H9 (cell line): ENCODE results near the gene ARHGAP27. TPM values are rescaled to one million over a fixed set of nuclear protein-coding genes. Genes with fewer than 3 reads are reported as not detected.

ENCODE experiments used
- DNase-seq: peaks from one replicate; pipeline ENCODE4 v3.0.0-alpha.2; 2017
- H2AFZ ChIP-seq: one replicate; pipeline ENCODE4 v1.6.1; 2013; ENCODE audit warnings: mild to moderate bottlenecking, low read length, control low read depth, moderate library complexity
- H2AK5ac ChIP-seq: 2 replicates; pipeline ENCODE4 v1.6.1; 2013; ENCODE audit warnings: low read length, control low read depth, mixed read lengths; ENCODE audit not compliant: insufficient read length
- H2BK120ac ChIP-seq: one replicate; pipeline ENCODE4 v1.6.1; 2013; ENCODE audit warnings: low read depth, mild to moderate bottlenecking, low read length, control low read depth, inconsistent platforms; ENCODE audit not compliant: poor library complexity, severe bottlenecking
- H2BK12ac ChIP-seq: 2 replicates; pipeline ENCODE4 v1.6.1; 2013; ENCODE audit warnings: low read length, control low read depth, mixed read lengths, low read depth; ENCODE audit not compliant: insufficient read length
- H2BK15ac ChIP-seq: 2 replicates; pipeline ENCODE4 v1.6.1; 2013; ENCODE audit warnings: low read depth, low read length, control low read depth
- H2BK20ac ChIP-seq: one replicate; pipeline ENCODE4 v1.6.1; 2013; ENCODE audit warnings: low read depth, mild to moderate bottlenecking, low read length, control low read depth, inconsistent platforms; ENCODE audit not compliant: poor library complexity, severe bottlenecking
- H2BK5ac ChIP-seq: 2 replicates; pipeline ENCODE4 v1.6.1; 2013; ENCODE audit warnings: low read length, control low read depth, mixed read lengths; ENCODE audit not compliant: insufficient read length
- H3K14ac ChIP-seq: 2 replicates; pipeline ENCODE4 v1.6.1; 2013; ENCODE audit warnings: low read length, control low read depth; ENCODE audit not compliant: insufficient read depth
- H3K18ac ChIP-seq: 2 replicates; pipeline ENCODE4 v1.6.1; 2013; ENCODE audit warnings: low read depth, mild to moderate bottlenecking, mixed read lengths, low read length, control low read depth; ENCODE audit not compliant: insufficient read length
- H3K23ac ChIP-seq: 2 replicates; pipeline ENCODE4 v1.6.1; 2013; ENCODE audit warnings: low read length, control low read depth, mixed read lengths, low read depth; ENCODE audit not compliant: insufficient read length
- H3K23me2 ChIP-seq: 2 replicates; pipeline ENCODE4 v1.6.1; 2013; ENCODE audit warnings: low read depth, mild to moderate bottlenecking, mixed read lengths, low read length, control low read depth; ENCODE audit not compliant: insufficient read length, poor library complexity, severe bottlenecking
- H3K27ac ChIP-seq: 2 replicates; pipeline ENCODE4 v1.5.1; 2013; ENCODE audit warnings: low read length, control low read depth, mixed read lengths, low read depth; ENCODE audit not compliant: insufficient read length
- H3K27me3 ChIP-seq: 2 replicates; pipeline ENCODE4 v1.6.1; 2013; ENCODE audit warnings: low read length, control low read depth, inconsistent platforms; ENCODE audit not compliant: insufficient read depth
- H3K4ac ChIP-seq: 2 replicates; pipeline ENCODE4 v1.6.1; 2013; ENCODE audit warnings: low read depth, mild to moderate bottlenecking, control low read depth, inconsistent platforms, low read length, moderate library complexity
- H3K4me1 ChIP-seq: 2 replicates; pipeline ENCODE4 v1.6.1; 2013; ENCODE audit warnings: low read length, control low read depth, inconsistent platforms; ENCODE audit not compliant: insufficient read depth
- H3K4me2 ChIP-seq: 2 replicates; pipeline ENCODE4 v1.6.1; 2013; ENCODE audit warnings: low read length, control low read depth, mixed read lengths; ENCODE audit not compliant: insufficient read length, insufficient read depth
- H3K56ac ChIP-seq: 2 replicates; pipeline ENCODE4 v1.6.1; 2013; ENCODE audit warnings: low read depth, mild to moderate bottlenecking, mixed read lengths, low read length, control low read depth; ENCODE audit not compliant: insufficient read length
- H3K79me1 ChIP-seq: 2 replicates; pipeline ENCODE4 v1.6.1; 2013; ENCODE audit warnings: low read depth, mild to moderate bottlenecking, moderate library complexity, low read length, control low read depth, inconsistent platforms; ENCODE audit not compliant: insufficient read depth, poor library complexity, severe bottlenecking
- H3K79me2 ChIP-seq: 2 replicates; pipeline ENCODE4 v1.6.1; 2013; ENCODE audit warnings: low read length, control low read depth, inconsistent platforms; ENCODE audit not compliant: insufficient read depth
- H3K9ac ChIP-seq: 2 replicates; pipeline ENCODE4 v1.6.1; 2013; ENCODE audit warnings: low read length, control low read depth, mixed read lengths; ENCODE audit not compliant: insufficient read length; ENCODE audit errors: extremely low read depth
- H3K9me3 ChIP-seq: one replicate; pipeline ENCODE4 v1.6.1; 2013; ENCODE audit warnings: low read depth, low read length, inconsistent platforms; ENCODE audit not compliant: control insufficient read depth
- H3T11ph ChIP-seq: one replicate; pipeline ENCODE4 v1.6.1; 2013; ENCODE audit warnings: mild to moderate bottlenecking, low read length, control low read depth, inconsistent platforms
- H4K20me1 ChIP-seq: one replicate; pipeline ENCODE4 v1.6.1; 2013; ENCODE audit not compliant: control insufficient read depth, insufficient read length, insufficient read depth
- H4K5ac ChIP-seq: 2 replicates; pipeline ENCODE4 v1.6.1; 2013; ENCODE audit warnings: low read depth, mild to moderate bottlenecking, mixed read lengths, low read length, control low read depth; ENCODE audit not compliant: insufficient read length
- H4K8ac ChIP-seq: replicated peaks from 2 replicates; pipeline ENCODE4 v1.6.1; 2013; ENCODE audit warnings: low read length, control low read depth, mixed read lengths, low read depth; ENCODE audit not compliant: insufficient read length
- H4K91ac ChIP-seq: 2 replicates; pipeline ENCODE4 v1.6.1; 2013; ENCODE audit warnings: low read depth, mild to moderate bottlenecking, moderate library complexity, mixed read lengths, low read length, control low read depth; ENCODE audit not compliant: insufficient read length
- H3K27ac Mint-ChIP-seq, 3 experiments: 2 replicates in 2 of 3; 3 replicates in 1 of 3; pipeline ENCODE4 v1.8.0; 2020 to 2021; ENCODE audit warnings: mixed read lengths in 3 of 3, mild to moderate bottlenecking in 1 of 3, moderate library complexity in 1 of 3
- H3K27me3 Mint-ChIP-seq: 2 replicates; pipeline ENCODE4 v1.8.0; 2021; ENCODE audit warnings: low read depth, mild to moderate bottlenecking, moderate library complexity, mixed read lengths
- H3K36me3 Mint-ChIP-seq, 3 experiments: 2 replicates in 2 of 3; 3 replicates in 1 of 3; pipeline ENCODE4 v1.8.0; 2020 to 2021; ENCODE audit warnings: low read depth in 3 of 3, mixed read lengths in 3 of 3; ENCODE audit not compliant: insufficient read depth in 1 of 3
- H3K4me1 Mint-ChIP-seq, 2 experiments: 2 replicates each; pipeline ENCODE4 v1.8.0; 2020; ENCODE audit warnings: mixed read lengths in 2 of 2
- H3K4me3 Mint-ChIP-seq, 2 experiments: 2 replicates in 1 of 2; 3 replicates in 1 of 2; pipeline ENCODE4 v1.8.0; 2020 to 2021; ENCODE audit warnings: mild to moderate bottlenecking in 2 of 2, mixed read lengths in 2 of 2, moderate library complexity in 1 of 2
- H3K9me3 Mint-ChIP-seq, 2 experiments: 2 replicates in 1 of 2; 3 replicates in 1 of 2; pipeline ENCODE4 v1.8.0; 2020; ENCODE audit warnings: mild to moderate bottlenecking in 2 of 2, mixed read lengths in 2 of 2, moderate library complexity in 1 of 2
- WGBS: extraction: QIAGEN DNeasy Blood & Tissue Kit; methylation state at CpG from one replicate; pipeline ENCODE4 v1.1.7; 2013; ENCODE audit warnings: missing lambda C conversion rate, low lambda C conversion rate, mixed read lengths; ENCODE audit not compliant: insufficient read length; ENCODE audit errors: extremely low coverage; 5-methylcytosine and 5-hydroxymethylcytosine counted together
- total RNA-seq: library from RNA; stranded (reverse); gene quantifications from 2 replicates; pipeline ENCODE4 v1.2.1, GENCODE V29; 2021
- TF ChIP-seq, protein P1 (sequence below): fragments of 200-600 bp; sonication (generic); conservative IDR thresholded peaks from 3 replicates; pipeline ENCODE4 v1.8.0; 2021; ENCODE audit warnings: antibody characterized with exemption, mild to moderate bottlenecking

The ARHGAP27 gene
- total RNA-seq, 1 experiment from 2014 or later, result 9.9 TPM

DNA sequence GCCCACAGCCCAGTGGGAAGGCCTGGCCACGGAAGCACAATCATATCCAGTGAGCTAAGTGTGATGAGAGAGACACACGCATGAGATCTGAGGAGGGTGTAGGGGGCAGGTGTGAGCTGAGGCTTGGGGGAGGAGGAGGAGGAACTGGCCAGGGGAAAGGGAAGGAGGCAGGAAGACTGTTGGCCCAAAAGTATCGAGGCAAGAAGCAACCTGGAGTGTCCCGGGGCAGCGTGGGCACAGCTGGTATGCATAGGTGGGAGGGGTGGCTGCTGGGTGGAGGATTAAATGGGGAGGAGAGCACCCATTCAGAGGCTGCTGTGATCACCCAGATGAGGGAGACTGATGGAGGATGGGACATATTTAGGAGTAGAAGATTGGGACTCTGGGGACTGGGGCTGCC is 41.4 kb downstream of the ARHGAP27 start:
- H2AFZ ChIP-seq, result no peak overlapping the region
- H2BK5ac ChIP-seq, result no peak overlapping the region
- H3K14ac ChIP-seq, result no peak overlapping the region; the same call in 1 of the 2 replicates
- no peak overlapping the region for H2BK12ac ChIP-seq
- H3K4me1 ChIP-seq, result peaks cover 2% of the 10 kb centered on the region; the same call in 1 of the 2 replicates
- TF ChIP-seq, protein P1, sequence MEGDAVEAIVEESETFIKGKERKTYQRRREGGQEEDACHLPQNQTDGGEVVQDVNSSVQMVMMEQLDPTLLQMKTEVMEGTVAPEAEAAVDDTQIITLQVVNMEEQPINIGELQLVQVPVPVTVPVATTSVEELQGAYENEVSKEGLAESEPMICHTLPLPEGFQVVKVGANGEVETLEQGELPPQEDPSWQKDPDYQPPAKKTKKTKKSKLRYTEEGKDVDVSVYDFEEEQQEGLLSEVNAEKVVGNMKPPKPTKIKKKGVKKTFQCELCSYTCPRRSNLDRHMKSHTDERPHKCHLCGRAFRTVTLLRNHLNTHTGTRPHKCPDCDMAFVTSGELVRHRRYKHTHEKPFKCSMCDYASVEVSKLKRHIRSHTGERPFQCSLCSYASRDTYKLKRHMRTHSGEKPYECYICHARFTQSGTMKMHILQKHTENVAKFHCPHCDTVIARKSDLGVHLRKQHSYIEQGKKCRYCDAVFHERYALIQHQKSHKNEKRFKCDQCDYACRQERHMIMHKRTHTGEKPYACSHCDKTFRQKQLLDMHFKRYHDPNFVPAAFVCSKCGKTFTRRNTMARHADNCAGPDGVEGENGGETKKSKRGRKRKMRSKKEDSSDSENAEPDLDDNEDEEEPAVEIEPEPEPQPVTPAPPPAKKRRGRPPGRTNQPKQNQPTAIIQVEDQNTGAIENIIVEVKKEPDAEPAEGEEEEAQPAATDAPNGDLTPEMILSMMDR, result no peak
- H4K20me1 ChIP-seq, result no peaks in the 10 kb centered on the region
- DNase-seq, result no peak
- H2BK120ac ChIP-seq, result no peak overlapping the region
- no peak overlapping the region for H3K18ac ChIP-seq
- H3K27me3 Mint-ChIP-seq, result peaks cover 29% of the 10 kb centered on the region
- H3T11ph ChIP-seq, result no peak overlapping the region
- no peak overlapping the region for H3K9ac ChIP-seq
- no peak overlapping the region for H3K4ac ChIP-seq
- H3K4me1 Mint-ChIP-seq, result peaks cover 15 to 18% of the 10 kb centered on the region in 2 experiments
- no peaks in the 10 kb centered on the region for H3K79me1 ChIP-seq
- H3K9me3 Mint-ChIP-seq, result no peaks in the 10 kb centered on the region
- no peak overlapping the region for H3K23ac ChIP-seq
- no peak overlapping the region for H4K8ac ChIP-seq
- no peak overlapping the region for H3K4me3 Mint-ChIP-seq
- H2AK5ac ChIP-seq, result no peak overlapping the region
- H3K36me3 Mint-ChIP-seq, result peaks cover 0 to 2% (median 0%) of the 10 kb centered on the region in 3 experiments; a peak in 2 of 7 replicates
- no peaks in the 10 kb centered on the region for H3K27me3 ChIP-seq
- no peak overlapping the region for H4K5ac ChIP-seq
- no peak overlapping the region for H3K4me2 ChIP-seq
- no CpG with 5 or more reads among the region's 5 CpGs for WGBS
- no peaks in the 10 kb centered on the region for H3K23me2 ChIP-seq
- H3K27ac Mint-ChIP-seq, result no peak overlapping the region
- no peak overlapping the region for H3K27ac ChIP-seq
- H4K91ac ChIP-seq, result no peak overlapping the region
- no peak overlapping the region for H2BK15ac ChIP-seq
- H3K9me3 ChIP-seq, result no peaks in the 10 kb centered on the region
- H3K79me2 ChIP-seq, result no peaks in the 10 kb centered on the region
- no peak overlapping the region for H2BK20ac ChIP-seq
- H3K56ac ChIP-seq, result no peak overlapping the region
